Gastroesophageal sphincter (tissue), 4 donors: ENCODE measurements around the gene ELP2. TPM values are rescaled to one million over a fixed set of nuclear protein-coding genes. Genes with fewer than 3 reads are reported as not detected.

Experiments used
- ATAC-seq: fragments of 150-250 bp; one replicate; pipeline ENCODE4 v1.9.1; 2016; ENCODE audit warnings: mild to moderate bottlenecking, moderate library complexity
- H3K27ac ChIP-seq, 4 donors: fragments of 200-600 bp; sonication (generic) in 3 of 4; 1 replicate in 3 of 4; 2 replicates in 1 of 4; pipeline ENCODE4 v1.5.1; 2016 to 2019
- H3K27me3 ChIP-seq: fragments of 200-600 bp; sonication (generic); one replicate; pipeline ENCODE4 v1.5.1; 2019
- H3K36me3 ChIP-seq, 2 donors: fragments of 200-600 bp; sonication (generic); one replicate each; pipeline ENCODE4 v1.5.1; 2019; ENCODE audit warnings: control low read depth in 1 of 2
- H3K4me1 ChIP-seq, 3 donors: fragments of 200-600 bp; sonication (generic); 1 replicate in 2 of 3; 2 replicates in 1 of 3; pipeline ENCODE4 v1.5.1; 2016 to 2019; ENCODE audit warnings: control low read depth in 2 of 3
- H3K4me3 ChIP-seq, 2 donors: fragments of 200-600 bp; sonication (generic); one replicate each; pipeline ENCODE4 v1.5.1; 2019; ENCODE audit warnings: mild to moderate bottlenecking in 1 of 2, moderate library complexity in 1 of 2
- H3K9me3 ChIP-seq, 3 donors: fragments of 200-600 bp; sonication (generic); one replicate each; pipeline ENCODE4 v1.5.1; 2017 to 2019; ENCODE audit warnings: control low read depth in 2 of 3
- CTCF ChIP-seq, 4 experiments: fragments of 200-600 bp in 2 of 4; fragments of 450-650 bp in 2 of 4; sonication (generic) in 1 of 4; IDR thresholded peaks; one replicate each; pipeline ENCODE4 v1.5.1; 2017 to 2019; ENCODE audit warnings: antibody characterized with exemption in 4 of 4, mild to moderate bottlenecking in 2 of 4, moderate library complexity in 2 of 4
- EP300 ChIP-seq: sonication (generic); formaldehyde crosslinking; IDR thresholded peaks from one replicate; pipeline ENCODE4 v1.6.1; 2017; ENCODE audit warnings: antibody characterized with exemption, mild to moderate bottlenecking
- POLR2A ChIP-seq, 2 donors: fragments of 450-650 bp; IDR thresholded peaks; one replicate each; pipeline ENCODE4 v1.6.1; 2017; ENCODE audit warnings: antibody characterized with exemption in 2 of 2, mild to moderate bottlenecking in 2 of 2, moderate library complexity in 1 of 2
- POLR2AphosphoS5 ChIP-seq: sonication (generic); formaldehyde crosslinking; IDR thresholded peaks from one replicate; pipeline ENCODE4 v1.6.1; 2017; ENCODE audit warnings: antibody characterized with exemption
- WGBS, 2 donors: methylation state at CpG; one replicate each; pipeline ENCODE4 v1.1.5; 2018; ENCODE audit warnings: low coverage in 1 of 2; 5-methylcytosine and 5-hydroxymethylcytosine counted together
- total RNA-seq, 4 donors: library from RNA; depleted of rRNA; stranded (reverse); fragments of >200 nt; gene quantifications; one replicate each; pipeline ENCODE4 v1.1.0, GENCODE V29; 2016

The ELP2 gene
- total RNA-seq, 4 donors from 2014 or later: 35.6 to 74.1 (median 65.1) TPM

GRCh38 chr18:36187193-36187825 is 57.6 kb downstream of the ELP2 start, which contains the start of gene MOCOS:
Gene MOCOS (plus strand): TSS chr18:36187497. CDS start chr18:36187540, 43 bp downstream.
- Histone ChIP-seq H3K36me3 (no peaks in the 10 kb centered on the region), H3K27ac (peak within 1 kb of the TSS in 2 of 4 donors; percentile 49 to 69), H3K9me3 (no peaks in the 10 kb centered on the region), H3K4me3 (peak within 1 kb of the TSS; percentile 70 to 74), H3K27me3 (no peaks in the 10 kb centered on the region), H3K4me1 (peaks cover 0 to 25% (median 8%) of the 10 kb centered on the region in 3 donors)
- TF ChIP-seq POLR2AphosphoS5 (no peak), CTCF (IDR thresholded peaks at IDR 0.05) (peak in 1 of 4 experiments; percentile 13), POLR2A (IDR thresholded peaks at IDR 0.05) (peak; percentile 7 to 23), EP300 (no peak)
- peak; percentile 92 for ATAC-seq
- WGBS, 2 donors: 0% methylated on average over 6 of the region's 66 CpGs; no CpG with 5 or more reads in 1 of the 2 donors

GRCh38 chr18:36187826-36188721 is 58.4 kb downstream of the ELP2 start:
- Histone ChIP-seq H3K4me1 (peaks cover 0 to 25% (median 8%) of the 10 kb centered on the region in 3 donors), H3K27ac (peak overlapping the region in 2 of 4 donors; percentile 49 to 69), H3K9me3 (no peaks in the 10 kb centered on the region), H3K36me3 (no peaks in the 10 kb centered on the region), H3K27me3 (no peaks in the 10 kb centered on the region), H3K4me3 (peak overlapping the region; percentile 70 to 74)
- peak; percentile 24 for ATAC-seq
- WGBS, 2 donors: 20 to 51% methylated on average over 1 to 14 of the region's 43 CpGs
- no peak for TF ChIP-seq POLR2A (IDR thresholded peaks at IDR 0.05)
- no peak for TF ChIP-seq POLR2AphosphoS5
- no peak for TF ChIP-seq CTCF (IDR thresholded peaks at IDR 0.05)
- no peak for TF ChIP-seq EP300

GRCh38 chr18:36188916-36189315 is 59.2 kb downstream of the ELP2 start:
- H3K36me3 ChIP-seq: no peaks in the 10 kb centered on the region
- no peak for TF ChIP-seq POLR2A (IDR thresholded peaks at IDR 0.05)
- no peak for TF ChIP-seq EP300
- TF ChIP-seq CTCF (IDR thresholded peaks at IDR 0.05): no peak
- no peak for TF ChIP-seq POLR2AphosphoS5
- H3K9me3 ChIP-seq: no peaks in the 10 kb centered on the region
- H3K27ac ChIP-seq: no peak overlapping the region
- no peak for ATAC-seq
- 64 to 85% methylated on average over 2 to 3 of the region's 3 CpGs for WGBS, 2 donors
- H3K4me1 ChIP-seq: peaks cover 0 to 25% (median 8%) of the 10 kb centered on the region in 3 donors
- no peaks in the 10 kb centered on the region for H3K27me3 ChIP-seq
- H3K4me3 ChIP-seq: no peak overlapping the region

GRCh38 chr18:36189486-36189885 is 59.8 kb downstream of the ELP2 start:
- no peak for TF ChIP-seq CTCF (IDR thresholded peaks at IDR 0.05)
- TF ChIP-seq POLR2A (IDR thresholded peaks at IDR 0.05): no peak
- TF ChIP-seq EP300: no peak
- TF ChIP-seq POLR2AphosphoS5: no peak
- WGBS, 2 donors: 86 to 90% methylated on average over 3 to 4 of the region's 4 CpGs
- Histone ChIP-seq H3K27ac (no peak overlapping the region), H3K4me1 (peaks cover 0 to 25% (median 8%) of the 10 kb centered on the region in 3 donors), H3K27me3 (no peaks in the 10 kb centered on the region), H3K9me3 (no peaks in the 10 kb centered on the region), H3K36me3 (no peaks in the 10 kb centered on the region), H3K4me3 (no peak overlapping the region)
- ATAC-seq: no peak
